CD4-positive, alpha-beta T cell treated with Interleukin-4 for 4 hours (primary cell): ENCODE data around the gene KLHL8.
"Not testable (repeated sequence)": the region's sequence is repeated elsewhere in the genome, so short reads cannot be mapped to it uniquely, and the experiment has no call there.

Experiments used
- DNase-seq: peaks from one replicate; pipeline ENCODE4 v3.0.0-alpha.2; 2020

Gene KLHL8

GRCh38 chr4:87225936-87226335 lies 5.5 kb upstream of the KLHL8 start:
- DNase-seq: no peak

GRCh38 chr4:87224141-87224923 lies 3.9 kb upstream of the KLHL8 start:
- no peak for DNase-seq

GRCh38 chr4:87219632-87220093 lies 755 bp downstream of the KLHL8 start:
- peak; percentile 40 for DNase-seq

GRCh38 chr4:87217235-87217763 lies 3.1 kb downstream of the KLHL8 start:
- DNase-seq: not testable (repeated sequence)

GRCh38 chr4:87216469-87216868 lies 3.9 kb downstream of the KLHL8 start:
- DNase-seq: no peak

- no peak for DNase-seq
Measured at GRCh38 chr4:87213421-87214075, 6.9 kb downstream of the KLHL8 start.

GRCh38 chr4:87211249-87211952 lies 9.0 kb downstream of the KLHL8 start:
- DNase-seq: no peak

GRCh38 chr4:87209696-87210095 lies 10.7 kb downstream of the KLHL8 start:
- DNase-seq: no peak

GRCh38 chr4:87209182-87209581 lies 11.2 kb downstream of the KLHL8 start:
- no peak for DNase-seq

- DNase-seq: no peak
Measured at GRCh38 chr4:87204559-87204958, 15.9 kb downstream of the KLHL8 start.

GRCh38 chr4:87196927-87197326 lies 23.5 kb downstream of the KLHL8 start:
- DNase-seq: no peak

- no peak for DNase-seq
Measured at GRCh38 chr4:87196146-87196545, 24.3 kb downstream of the KLHL8 start.

GRCh38 chr4:87193958-87194675 lies 26.3 kb downstream of the KLHL8 start:
- DNase-seq: no peak

GRCh38 chr4:87192145-87192919 lies 28.1 kb downstream of the KLHL8 start:
- no peak for DNase-seq

- DNase-seq: no peak
Measured at GRCh38 chr4:87188932-87189331, 31.5 kb downstream of the KLHL8 start.

- DNase-seq: no peak
Measured at GRCh38 chr4:87188048-87188447, 32.4 kb downstream of the KLHL8 start.

GRCh38 chr4:87185146-87185870 lies 35.1 kb downstream of the KLHL8 start:
- DNase-seq: no peak

- DNase-seq: no peak
Measured at GRCh38 chr4:87180767-87181166, 39.7 kb downstream of the KLHL8 start.

GRCh38 chr4:87179751-87180150 lies 40.7 kb downstream of the KLHL8 start:
- no peak for DNase-seq

- no peak for DNase-seq
Measured at GRCh38 chr4:87174672-87175071, 45.7 kb downstream of the KLHL8 start.

- no peak for DNase-seq
Measured at GRCh38 chr4:87171944-87172343, 48.5 kb downstream of the KLHL8 start.
